Measurements from ENCODE around the gene TBX6. TPM values are rescaled to one million over a fixed set of nuclear protein-coding genes. Genes with fewer than 3 reads are reported as not detected.
A peak's percentile ranks its signal among the peaks of the same experiment; 100 is the strongest.
"Not testable (repeated sequence)": the region's sequence is repeated elsewhere in the genome, so short reads cannot be mapped to it uniquely, and the experiment has no call there.

Gene TBX6
- polyA plus RNA-seq, 12 donors = 0.38 to 3.4 (median 0.52) TPM; not detected in 2

GRCh38 chr16:30066761-30067583 lies 24.8 kb downstream of the TBX6 start:
- DNase-seq = no peak

- DNase-seq = no peak
These were observed 25.6 kb downstream of the TBX6 start for GRCh38 chr16:30065943-30066760.

GRCh38 chr16:30065102-30065942 lies 26.4 kb downstream of the TBX6 start, which contains the start of gene ALDOA:
TSS of gene ALDOA (plus strand) at chr16:30065760. CDS start at chr16:30066898, 1,138 bp downstream.
- peak; percentile 99 for DNase-seq

- no peak for DNase-seq
These were observed 27.0 kb downstream of the TBX6 start for GRCh38 chr16:30064729-30065101.

- peak; percentile 59 for DNase-seq
These were observed 27.6 kb downstream of the TBX6 start for GRCh38 chr16:30063893-30064728.

- no peak for DNase-seq
These were observed 28.3 kb downstream of the TBX6 start for GRCh38 chr16:30063278-30063892.

- peak; percentile 50 for DNase-seq
These were observed 30.7 kb downstream of the TBX6 start for GRCh38 chr16:30060836-30061554.

- DNase-seq = no peak
These were observed 31.4 kb downstream of the TBX6 start for GRCh38 chr16:30060346-30060745.

GRCh38 chr16:30054959-30055553 lies 36.7 kb downstream of the TBX6 start:
- no peak for DNase-seq

- DNase-seq = no peak
These were observed 37.3 kb downstream of the TBX6 start for GRCh38 chr16:30054451-30054850.

- DNase-seq = no peak
These were observed 38.2 kb downstream of the TBX6 start for GRCh38 chr16:30053376-30054015.

- peak; percentile 93 for DNase-seq
These were observed 38.9 kb downstream of the TBX6 start for GRCh38 chr16:30052671-30053372.

GRCh38 chr16:30051518-30051917 lies 40.2 kb downstream of the TBX6 start:
- no peak for DNase-seq

GRCh38 chr16:30049871-30050270 lies 41.9 kb downstream of the TBX6 start:
- no peak for DNase-seq

GRCh38 chr16:30046588-30046987 lies 45.1 kb downstream of the TBX6 start:
- no peak for DNase-seq

- no peak for DNase-seq
These were observed 45.5 kb downstream of the TBX6 start for GRCh38 chr16:30046178-30046577.

GRCh38 chr16:30041841-30042240 lies 49.9 kb downstream of the TBX6 start:
- peak; percentile 35 for DNase-seq

- not testable (repeated sequence) for DNase-seq
These were observed 51.0 kb downstream of the TBX6 start for GRCh38 chr16:30040690-30041089.

Measured in muscle of arm (tissue), 12 donors.